GM21717 (cell line): ENCODE measurements around the gene LRRN2.
"Not testable (repeated sequence)": the region's sequence is repeated elsewhere in the genome, so short reads cannot be mapped to it uniquely, and the experiment has no call there.

Experiments used
- ATAC-seq: cut with Tn5 transposase; IDR thresholded peaks from one replicate; pipeline ENCODE4 v1.9.1; 2021; ENCODE audit warnings: mild to moderate bottlenecking, moderate library complexity; ENCODE audit not compliant: unreplicated experiment

LRRN2 gene

DNA sequence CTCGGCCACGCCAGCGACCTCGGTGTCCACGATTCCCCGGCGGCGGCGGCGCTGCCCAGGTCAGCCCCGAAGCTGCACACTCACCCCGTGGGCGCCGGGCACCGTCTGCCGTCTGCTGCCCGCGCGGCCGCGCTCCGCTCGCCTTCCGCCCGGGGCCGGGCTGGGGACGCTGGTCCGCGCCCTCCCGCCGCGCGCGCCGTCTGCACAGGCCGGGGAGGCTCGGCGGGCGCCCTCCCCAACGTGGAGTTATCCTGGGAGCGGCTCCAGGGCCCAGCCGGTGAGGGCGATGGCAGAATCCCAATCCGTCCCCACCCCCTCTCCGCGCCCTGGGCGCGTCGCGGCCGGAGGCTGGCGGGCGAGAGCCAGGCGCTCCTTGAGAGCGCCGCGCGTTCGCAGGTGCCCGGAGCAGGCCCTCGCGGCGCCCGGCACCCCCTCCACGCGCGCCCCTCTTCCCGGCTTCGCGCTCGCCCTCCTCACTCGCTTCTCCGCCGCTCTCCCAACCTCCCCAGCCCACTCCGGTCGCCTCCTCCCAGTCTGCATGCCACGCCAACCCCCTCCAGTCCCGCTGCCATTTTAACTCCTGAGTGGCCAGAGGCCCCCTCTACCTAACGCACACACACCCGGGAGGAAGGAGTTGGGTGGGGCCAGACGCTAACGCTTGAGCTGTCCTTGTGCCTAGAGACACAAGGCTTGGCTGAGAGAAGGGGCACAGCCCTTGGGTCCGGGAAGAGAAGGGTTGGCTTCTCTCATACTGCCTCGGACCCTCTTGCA is at the start of gene LRRN2:
LRRN2 (minus strand) TSS at position 503 of the 771 bp plus-strand sequence. CDS start 65,746 bp downstream, outside the sequence.
- no peak for ATAC-seq

DNA sequence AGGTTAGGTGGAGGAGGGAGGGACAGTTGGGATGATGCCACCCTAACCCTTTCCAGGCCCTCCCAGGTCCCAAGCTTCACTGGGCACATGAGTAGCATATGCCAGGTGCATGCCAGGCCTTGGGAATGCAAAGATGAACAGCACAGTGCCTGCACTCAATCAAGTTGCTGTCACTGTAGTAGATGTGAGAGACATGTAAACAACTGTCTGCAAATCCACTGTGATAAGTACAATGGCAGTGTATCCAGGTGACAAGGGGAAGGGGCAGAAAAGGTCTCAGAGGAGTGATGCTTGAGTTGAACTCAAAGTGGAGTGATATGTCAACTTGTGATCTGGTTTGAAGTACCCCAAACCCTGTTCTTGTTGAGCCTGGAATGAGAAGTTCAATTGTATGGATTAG is 49.5 kb upstream of the LRRN2 start:
- ATAC-seq: no peak

DNA sequence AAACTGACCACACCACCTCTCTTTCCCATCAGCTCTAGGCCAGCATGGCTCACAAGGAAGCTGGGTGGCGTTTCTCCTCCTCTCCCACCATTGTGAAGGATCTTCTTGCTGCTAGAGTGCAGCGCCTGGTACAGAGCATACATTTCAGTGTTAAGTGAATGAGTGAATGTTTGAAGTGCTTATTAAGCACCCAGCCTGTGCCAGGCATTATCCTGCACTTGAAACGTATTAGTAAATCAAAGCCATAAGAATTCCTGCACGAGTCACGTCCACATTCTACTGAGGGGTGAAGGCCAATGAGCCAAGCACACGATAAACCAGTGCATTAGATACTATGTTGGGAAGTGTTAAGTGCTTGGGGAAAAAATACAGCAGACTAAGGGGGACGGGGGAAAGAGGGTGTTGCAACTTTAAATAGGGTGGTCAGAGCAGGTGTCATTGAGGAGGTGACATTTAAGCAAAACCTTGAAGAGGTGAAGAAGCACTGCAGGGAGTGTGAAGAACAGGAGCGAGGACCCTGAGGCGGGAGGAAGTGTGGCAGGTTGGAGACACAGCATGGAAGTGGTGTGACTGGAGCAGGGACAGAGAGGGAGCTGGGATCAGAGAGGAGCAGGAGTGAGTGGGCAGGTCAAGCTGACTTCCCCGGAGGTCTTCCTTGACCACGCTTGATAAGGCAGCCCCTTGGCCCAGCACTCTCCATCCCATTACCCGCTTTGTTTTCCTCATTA is 48.5 kb upstream of the LRRN2 start:
- ATAC-seq: no peak

DNA sequence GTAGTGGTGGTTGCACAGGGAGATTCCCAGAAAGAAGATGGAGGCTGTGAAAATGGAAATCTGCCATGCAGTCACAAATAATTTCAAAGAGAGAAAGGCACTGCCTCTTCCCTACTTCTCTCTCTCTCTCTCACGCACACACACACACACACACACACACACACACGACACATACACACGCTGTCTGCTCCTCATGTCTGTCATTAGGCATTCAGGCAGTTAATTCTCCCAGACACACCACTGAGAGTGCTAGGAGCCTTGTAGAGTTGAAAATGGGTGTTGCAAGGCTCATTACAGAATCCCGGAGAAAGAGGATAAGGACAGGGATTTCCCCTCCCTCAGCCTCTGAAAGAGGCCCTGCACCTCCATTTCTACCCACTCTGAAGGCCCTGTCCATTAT is 47.8 kb upstream of the LRRN2 start:
- ATAC-seq: no peak

DNA sequence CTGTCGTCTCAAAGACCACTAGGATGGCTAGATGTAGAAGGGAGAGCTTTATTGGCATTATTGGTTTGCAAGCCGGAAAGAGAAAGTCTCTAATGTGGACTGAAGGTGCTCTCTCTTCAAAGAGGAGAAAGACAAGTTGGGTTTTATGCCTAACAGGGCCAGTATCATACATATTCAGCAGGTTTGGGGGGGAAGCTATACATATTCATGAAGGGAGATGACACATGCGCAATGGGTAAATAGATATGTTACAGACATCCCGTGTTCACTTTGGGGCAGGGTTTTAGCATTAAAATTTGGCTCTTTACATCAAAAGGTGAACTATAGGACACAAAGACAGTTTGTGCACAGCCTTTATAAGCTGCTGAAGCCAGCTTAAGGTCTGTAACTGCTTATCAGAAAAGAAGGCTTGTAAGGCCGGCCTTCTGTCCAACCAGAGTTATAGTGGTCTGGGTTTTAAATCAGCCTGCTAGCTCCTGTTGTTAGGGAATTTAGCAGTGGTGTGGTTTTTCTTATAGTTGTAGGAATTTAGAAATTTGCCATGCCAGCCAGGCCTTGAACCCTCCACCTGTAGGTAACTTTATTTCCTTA is 46.5 kb upstream of the LRRN2 start:
- ATAC-seq: no peak

DNA sequence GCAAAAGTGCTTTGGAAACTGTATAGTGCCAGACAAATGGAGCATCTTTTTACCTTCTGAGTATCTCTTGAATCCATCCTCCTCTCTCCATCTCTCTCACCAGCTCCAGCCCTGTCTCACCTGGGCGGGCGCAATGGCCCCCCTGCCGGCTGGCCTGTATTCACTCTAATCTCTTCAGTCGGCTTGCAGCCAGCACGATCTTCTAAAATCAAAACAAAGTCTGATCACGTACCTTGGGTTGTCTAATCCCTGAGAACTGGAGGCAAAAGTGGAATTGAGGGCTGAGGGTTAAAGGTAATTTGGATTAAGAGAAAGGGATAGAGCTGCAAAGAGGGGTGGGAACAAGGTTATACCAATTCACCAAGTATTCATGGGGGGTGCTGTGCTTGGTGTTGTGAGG is 46.0 kb upstream of the LRRN2 start:
- ATAC-seq: no peak

DNA sequence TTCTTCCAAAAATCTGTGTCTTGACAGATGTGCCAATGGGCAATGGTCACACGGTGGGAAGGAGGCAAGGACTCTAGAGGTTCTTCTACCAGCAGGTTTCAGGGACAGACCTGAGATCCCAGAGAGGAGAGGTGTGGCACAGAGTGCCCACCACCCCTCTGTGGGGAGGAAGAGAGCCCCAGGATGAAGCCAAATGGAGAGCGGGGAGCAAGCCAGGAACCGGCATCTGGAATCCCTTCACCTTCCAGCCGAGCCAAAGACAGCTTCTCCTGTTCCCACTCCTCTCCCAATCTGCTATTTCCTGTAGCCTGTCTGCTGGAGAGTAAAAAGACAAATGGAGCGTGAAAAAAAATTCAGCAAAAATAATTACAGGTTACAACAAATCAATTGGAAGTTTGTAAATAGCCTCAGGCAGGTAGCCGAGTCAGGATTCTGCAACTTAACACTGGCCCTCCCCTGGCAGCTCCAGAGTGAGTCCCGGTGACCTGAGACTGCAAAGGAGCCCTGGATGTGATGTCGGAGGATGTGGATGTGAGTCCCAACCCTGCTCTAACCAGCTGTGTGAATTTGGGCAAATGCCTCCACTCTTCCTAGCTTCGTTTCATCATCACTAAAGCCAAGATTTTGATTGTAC is 45.4 kb upstream of the LRRN2 start:
- no peak for ATAC-seq

DNA sequence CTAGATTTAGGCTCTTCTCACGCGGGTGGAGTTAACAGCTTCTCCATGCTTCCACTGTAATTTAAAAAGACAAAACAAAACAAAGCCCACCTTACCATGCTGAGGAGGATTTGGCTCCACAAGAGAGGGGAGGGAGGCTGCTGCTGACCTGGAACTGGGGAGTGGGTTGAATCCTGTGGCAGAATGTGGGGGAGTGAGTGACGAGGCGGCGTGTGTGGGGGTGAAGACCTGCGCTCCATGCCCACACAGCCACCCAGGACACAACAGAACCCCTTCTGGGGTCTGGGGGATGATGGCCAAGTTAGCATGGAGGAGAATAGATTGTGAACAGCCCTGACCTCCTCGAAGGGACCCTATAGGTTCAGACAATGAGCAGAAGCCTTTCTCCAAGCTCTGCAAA is 44.0 kb upstream of the LRRN2 start:
- ATAC-seq: no peak

DNA sequence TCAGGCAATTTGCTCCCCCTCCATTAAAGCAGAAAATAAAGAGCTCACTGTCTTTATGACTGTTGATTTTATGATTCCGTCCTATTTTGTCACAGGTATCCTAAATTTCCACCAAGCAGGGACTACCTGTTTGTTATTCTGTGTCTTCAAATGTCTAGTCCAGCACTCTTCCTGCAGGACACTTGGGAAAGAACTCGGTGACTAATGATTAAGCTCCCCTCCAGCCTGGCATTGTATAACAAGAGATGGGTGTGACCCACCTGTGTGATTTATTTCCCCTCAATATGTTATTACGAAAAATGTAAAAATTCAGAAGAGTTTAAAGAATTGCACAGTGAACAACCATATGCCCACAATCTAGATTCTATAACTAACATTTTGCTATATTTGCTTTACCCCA is 42.9 kb upstream of the LRRN2 start:
- ATAC-seq: no peak

DNA sequence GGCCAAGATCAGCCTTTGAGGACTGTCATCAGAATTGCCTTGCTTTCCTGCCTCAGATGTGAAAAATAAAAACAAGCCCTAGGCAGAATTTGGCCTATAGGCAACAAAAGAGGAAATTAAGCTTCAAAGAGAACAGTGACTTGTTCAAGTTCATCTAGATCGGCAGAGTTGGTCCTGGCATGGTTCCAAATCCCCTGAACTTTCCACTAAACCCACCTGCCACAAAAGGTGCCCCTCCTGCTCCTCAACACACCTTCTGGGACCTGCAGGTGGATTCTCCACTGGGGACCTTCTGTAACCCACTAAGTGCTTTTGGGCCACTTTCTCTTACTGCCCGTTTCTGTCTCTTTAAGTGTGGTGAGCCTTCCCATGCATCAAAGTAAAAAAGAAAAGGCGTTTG is 42.5 kb upstream of the LRRN2 start:
- ATAC-seq: no peak

DNA sequence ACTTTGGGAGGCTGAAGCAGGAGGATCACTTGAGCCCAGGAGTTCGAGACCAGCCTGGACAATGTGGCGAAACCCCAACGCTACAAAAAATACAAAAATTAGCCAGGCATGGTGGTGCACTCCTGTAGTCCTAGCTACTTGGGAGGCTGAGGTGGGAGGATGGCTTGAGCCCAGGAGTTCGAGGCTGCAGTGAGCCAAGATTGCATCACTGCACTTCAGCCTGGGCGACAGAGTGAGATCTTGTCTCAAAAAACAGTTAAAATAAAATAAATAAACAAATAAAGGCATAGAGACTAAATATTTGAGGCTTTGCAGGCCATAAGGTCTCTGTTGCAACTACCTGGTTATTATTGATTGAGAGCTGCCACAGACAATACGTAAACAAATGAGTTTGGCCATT is 41.9 kb upstream of the LRRN2 start:
- ATAC-seq: not testable (repeated sequence)

DNA sequence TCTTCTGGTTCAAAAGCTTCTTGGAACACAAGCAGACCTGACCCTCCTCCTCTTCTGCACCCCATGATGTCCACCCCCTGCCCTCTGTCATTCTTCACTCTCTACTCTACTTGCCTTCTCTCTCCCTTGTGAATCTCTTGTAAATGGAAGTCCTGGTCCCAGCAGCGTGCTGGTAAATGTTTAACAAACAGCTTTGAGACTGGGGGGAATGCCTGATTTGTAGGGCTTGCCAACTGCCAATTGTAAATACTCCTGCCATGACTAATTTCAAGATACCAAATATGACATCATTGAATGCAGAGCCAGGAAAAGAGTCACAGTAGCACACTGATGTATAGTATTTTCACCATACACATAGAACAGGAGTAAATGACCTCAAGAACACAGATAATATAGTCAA is 40.9 kb upstream of the LRRN2 start:
- ATAC-seq: no peak

DNA sequence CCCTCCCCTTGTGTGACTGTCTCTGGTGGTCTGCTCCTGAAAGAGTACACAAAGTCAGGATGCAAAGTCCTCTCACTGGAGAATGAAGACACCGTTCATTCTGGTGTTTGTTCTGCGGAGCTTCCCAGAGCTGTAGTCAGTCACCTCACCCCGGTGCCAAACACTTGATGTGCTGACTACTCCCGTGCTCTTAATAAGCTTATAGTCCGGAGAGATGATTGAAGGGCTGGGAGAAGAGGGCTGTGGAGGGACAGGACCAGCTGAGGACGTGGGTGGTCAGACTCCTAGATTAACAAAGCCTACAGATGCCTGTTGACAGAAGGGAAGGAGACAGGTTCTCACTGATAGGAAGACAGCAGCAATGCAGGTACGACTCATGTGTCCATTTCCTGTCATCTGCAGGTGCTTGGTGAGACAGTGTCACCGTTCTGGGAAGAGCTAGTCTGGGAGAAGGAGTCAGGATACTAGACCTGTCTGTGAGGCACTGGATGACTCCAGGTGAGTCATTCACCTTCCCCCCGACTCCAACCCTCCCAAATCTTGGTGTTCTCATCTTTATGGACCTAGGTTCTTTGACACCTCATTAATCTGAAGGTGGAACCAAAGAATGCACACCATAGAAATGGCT is 40.4 kb upstream of the LRRN2 start:
- no peak for ATAC-seq

DNA sequence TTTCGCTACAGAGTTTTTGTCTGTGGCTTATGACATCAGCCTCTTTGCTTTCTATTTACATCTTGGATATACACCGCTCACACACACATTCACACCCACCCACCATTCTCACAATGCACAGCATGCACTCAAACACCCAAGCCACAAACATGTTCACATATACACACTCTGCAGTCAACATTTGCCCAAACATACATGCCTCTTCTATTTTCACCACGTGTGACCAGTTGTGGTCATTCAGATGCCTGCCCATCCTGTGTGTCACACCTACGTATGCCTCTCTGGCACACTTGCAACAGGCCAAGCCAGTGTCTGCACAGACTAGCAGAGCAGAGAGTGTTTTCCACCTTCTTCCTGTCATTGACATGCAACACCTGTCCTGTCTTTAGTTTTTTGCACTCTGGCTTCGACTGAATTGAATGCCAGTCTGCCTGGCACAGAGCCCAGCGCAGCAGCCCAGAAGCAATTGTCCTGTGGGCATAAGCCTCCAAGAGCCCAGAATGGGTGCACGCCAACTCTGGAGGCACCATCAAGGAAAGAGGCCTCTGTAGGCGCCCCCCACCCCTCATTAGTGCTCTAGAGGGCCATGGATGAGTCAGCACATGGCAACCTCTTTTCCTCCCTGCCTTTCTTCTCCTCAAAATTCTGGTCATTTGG is 37.7 kb upstream of the LRRN2 start:
- no peak for ATAC-seq

DNA sequence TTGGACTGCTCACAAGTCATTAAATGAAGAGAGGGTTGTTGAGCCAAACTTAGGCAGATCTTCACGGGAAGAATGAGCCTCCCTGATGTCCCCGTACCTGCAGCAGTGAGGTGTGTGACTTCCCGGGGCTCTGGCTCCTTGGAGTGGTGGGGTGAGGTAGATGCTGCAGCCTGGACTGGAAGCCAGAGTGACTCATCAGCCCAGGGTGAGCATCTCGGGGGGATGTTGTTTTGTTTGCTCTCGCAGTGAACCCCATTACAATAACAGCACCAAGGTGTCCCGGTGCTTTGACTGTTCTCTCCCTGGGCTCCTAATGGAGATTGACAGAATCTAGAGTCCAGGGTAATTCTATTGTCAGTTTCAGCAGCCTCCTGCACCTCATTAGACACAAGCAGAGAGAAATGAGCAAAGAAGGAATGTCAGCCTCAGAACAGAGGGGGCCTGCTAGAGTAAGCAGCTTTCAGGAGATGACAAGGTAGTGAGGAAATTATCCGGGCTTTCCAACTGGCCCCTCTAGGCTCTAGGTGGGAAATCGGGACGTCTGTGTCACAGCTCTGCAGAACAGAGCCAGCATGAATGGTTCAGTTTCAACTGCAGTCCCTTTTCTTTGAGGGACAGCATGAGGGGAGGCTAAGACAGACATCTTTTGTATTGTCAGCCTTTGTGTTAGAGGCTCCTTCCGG is 36.0 kb upstream of the LRRN2 start:
- ATAC-seq: no peak

DNA sequence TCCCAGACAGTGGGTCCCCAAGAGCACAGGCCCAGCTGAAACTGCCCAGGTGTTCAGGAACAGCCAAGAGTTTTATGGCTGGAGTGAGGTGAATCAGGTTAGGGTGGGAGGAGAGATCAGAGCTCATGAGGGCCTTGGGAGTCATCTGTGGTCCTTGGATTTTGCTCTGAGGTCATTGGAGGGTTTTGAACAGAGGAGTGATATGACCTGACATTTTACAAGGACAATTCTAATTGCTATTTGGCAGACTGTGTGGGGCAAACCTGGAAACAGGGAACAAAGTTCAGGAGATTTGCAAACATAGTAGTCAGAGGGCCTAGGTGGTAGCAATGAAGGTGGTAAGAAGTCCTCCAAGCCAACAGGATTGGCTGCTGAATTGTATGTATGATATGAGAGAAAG is 31.1 kb upstream of the LRRN2 start:
- ATAC-seq: no peak

DNA sequence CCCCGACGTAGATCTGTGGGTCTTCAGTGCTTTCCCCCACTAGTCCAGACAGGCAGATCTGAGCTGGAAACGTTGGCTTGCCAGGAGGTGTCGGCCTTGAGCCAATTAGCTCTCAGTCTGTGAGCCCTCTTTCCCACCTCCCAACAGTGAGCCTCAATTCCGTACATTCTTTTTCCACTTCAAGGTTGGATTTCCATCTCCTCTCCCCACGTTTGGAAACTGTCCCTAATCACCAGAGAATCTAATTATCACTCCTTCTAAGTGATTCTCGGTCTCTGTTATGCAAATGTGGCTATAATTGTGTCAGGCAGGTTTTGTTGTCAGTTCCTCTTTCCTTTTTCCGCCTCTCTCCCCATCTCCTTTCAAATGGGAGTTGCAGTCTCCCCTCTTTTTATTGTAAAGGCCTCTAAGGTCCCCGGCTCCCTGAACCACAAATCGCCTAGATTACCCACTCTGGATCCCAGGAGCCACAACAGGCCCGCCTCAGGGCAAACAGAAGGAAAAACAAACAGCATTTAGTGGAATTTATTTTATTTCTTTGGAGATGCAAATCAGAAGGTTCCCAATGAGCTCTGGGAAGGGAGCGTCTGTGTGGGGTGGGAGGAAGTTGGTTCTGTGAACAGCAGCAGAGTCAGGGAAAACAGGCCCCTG is 29.4 kb upstream of the LRRN2 start:
- no peak for ATAC-seq

DNA sequence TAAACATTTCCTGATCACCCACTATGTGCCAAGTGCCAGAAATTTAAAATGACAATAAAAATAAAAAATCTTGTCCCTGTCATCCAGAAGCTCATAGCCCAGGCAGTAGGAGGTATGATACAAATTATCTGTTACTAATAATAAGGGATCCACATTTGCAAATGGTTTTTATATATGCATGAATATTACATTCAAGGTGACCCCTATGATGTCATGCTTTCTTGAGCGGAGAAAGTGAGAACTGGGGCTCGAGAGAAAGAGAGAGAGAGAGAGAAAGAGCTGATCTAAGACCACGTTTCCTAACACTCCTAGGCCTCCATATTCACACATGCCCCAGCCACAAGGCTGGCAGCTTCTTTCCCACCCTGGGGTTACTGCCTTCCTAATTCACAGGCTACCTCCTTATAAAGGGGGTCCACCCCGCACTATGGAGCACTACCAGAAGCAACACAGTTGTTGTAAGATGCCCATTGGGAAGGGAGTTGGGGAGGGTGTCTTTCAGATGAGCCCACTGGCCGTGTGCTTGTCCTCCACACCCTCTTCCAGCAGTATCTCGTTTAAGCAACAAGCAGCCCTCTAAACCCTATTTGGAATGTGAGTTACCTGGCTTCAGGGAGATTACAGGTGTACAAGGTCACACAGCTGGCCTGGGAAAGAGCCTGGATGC is 28.8 kb upstream of the LRRN2 start:
- ATAC-seq: no peak

DNA sequence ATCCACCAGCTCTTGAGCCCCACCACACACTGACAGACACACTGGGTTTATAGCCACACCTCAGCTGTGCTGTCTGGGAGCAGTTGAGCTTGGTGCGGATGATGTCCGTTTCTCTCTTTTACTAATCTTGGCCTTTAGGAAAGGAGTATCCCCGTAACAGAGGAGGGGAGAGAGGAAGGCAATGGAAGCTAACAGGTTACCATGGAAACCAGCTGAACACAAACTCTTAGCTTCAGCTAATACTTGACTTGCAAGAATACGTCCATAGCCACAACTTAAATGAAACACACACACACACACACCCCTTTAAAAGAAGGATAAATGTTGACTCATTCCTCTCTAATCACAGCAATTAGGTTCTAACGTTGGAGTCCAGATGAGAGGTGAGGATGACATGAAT is 28.0 kb upstream of the LRRN2 start:
- no peak for ATAC-seq
